ENCODE measurements around the gene ADRA2B.

Gene ADRA2B

DNA sequence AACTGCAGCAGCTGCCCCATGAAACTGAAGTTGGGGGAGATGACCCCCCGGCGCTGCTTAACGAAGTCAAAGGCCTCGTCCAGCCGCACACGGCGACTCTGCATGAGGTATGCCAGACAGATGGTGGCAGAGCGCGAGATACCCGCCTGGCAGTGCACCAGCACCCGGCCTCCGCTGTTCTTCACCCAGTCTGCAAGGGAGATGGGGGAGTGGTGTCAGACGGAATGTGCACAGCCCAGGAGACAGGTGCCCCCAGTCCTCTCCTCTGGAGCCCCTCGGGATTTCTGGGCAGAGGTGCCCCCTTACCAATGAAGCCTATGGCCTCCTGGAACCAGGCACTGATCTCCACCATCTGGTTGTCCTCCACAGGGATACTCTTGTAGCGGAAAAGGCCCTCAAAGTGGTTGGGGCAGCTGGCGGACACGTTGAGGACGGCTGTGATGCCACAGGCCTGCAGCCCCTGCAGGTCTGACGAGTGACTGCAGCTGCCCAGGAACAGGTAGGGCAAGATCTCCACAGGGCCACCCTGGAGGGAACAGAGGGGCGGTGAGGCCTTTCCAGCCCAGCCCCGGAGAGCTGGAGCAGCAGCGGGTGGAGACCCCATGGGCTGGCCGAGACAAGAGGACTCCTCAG is 27.6 kb upstream of the ADRA2B start:
- H3K27ac ChIP-seq: peak overlapping the region; percentile 83
- no peak for TF ChIP-seq ZFX (IDR thresholded peaks at IDR 0.05; ENCODE audit: borderline replicate concordance)
- TF ChIP-seq, protein P1, sequence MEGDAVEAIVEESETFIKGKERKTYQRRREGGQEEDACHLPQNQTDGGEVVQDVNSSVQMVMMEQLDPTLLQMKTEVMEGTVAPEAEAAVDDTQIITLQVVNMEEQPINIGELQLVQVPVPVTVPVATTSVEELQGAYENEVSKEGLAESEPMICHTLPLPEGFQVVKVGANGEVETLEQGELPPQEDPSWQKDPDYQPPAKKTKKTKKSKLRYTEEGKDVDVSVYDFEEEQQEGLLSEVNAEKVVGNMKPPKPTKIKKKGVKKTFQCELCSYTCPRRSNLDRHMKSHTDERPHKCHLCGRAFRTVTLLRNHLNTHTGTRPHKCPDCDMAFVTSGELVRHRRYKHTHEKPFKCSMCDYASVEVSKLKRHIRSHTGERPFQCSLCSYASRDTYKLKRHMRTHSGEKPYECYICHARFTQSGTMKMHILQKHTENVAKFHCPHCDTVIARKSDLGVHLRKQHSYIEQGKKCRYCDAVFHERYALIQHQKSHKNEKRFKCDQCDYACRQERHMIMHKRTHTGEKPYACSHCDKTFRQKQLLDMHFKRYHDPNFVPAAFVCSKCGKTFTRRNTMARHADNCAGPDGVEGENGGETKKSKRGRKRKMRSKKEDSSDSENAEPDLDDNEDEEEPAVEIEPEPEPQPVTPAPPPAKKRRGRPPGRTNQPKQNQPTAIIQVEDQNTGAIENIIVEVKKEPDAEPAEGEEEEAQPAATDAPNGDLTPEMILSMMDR (IDR thresholded peaks at IDR 0.05): peak; percentile 23; the same call in 1 of the 2 replicates

DNA sequence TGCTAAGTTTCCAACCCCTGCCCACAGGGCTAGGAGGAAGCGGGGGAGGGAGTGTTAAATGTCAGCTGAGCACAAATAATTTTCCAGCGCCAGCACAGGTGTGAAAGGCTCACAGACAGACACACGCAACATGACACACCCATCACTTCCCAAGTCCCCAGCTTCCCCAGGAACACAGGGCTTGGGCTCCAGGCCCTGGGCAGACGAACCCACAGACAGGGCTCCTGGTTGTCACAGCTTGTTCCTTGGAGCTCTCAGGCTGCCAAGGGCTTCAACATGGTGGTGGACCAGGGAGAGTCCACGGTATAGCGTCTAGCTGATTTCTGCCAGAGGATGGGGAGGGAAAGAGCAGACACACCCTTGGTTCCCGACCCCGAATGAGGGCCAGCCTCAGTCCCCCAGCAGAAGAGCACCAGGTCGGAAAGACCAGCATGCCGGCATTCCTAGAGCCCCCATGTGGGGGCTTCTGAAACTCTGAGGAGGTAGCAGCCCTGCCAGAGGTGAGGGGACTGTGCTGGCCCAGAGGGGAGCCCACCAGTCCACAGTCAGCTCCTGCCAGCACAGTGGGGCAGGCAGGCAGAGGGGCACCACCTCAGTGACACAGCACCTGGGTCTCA is 27.0 kb upstream of the ADRA2B start:
- H3K27ac ChIP-seq: peak overlapping the region; percentile 83
- TF ChIP-seq ZFX (IDR thresholded peaks at IDR 0.05; ENCODE audit: borderline replicate concordance): no peak
- TF ChIP-seq, protein P1 (IDR thresholded peaks at IDR 0.05): no peak

DNA sequence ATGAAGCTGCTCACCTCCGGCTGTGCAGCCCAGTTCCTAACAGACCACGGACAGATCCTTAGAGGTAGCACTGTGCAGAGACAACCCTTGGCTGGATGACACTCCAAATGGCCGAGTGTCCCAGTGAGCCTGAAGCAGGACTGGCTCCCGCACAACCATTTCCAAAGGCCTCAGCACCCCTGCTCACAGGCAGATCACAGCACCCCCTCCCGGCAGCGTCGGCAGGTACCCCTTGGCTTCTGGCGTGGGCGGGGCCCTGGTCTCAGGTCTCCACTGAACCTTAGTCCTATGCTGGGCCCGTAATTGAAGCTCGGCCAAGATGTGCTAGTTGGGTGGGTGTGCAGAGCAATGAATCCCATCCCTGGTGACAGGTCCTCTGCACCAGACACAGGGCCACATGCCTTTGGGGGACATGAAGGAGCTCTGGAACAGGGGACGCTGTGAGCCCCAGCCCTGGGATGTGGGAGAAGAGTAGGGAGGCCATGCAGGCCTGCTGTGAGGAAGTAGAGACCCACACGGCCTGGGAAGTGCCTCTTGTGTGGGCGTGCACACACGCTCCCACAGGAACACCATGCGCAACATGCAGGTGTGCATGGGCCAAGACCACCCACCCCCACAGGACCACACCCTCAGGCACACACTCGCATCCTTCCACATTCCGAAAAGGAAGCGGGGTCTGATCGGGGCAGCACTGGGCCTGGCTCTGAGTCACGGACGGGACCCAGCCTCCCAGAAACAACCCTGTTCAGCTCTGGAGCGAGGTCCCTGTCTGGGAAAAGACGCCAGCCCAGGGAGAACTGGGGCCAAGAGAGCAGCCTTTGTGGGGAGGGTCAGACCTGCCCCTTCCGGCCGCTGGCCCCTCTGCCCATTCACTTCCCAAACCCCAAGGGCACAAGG is 26.1 kb upstream of the ADRA2B start:
- H3K27ac ChIP-seq: peak overlapping the region; percentile 83
- TF ChIP-seq, protein P1 (IDR thresholded peaks at IDR 0.05): 0 out of 2 replicates have a peak, but pooled peaks have one; percentile 15
- no peak for TF ChIP-seq ZFX (IDR thresholded peaks at IDR 0.05; ENCODE audit: borderline replicate concordance)

DNA sequence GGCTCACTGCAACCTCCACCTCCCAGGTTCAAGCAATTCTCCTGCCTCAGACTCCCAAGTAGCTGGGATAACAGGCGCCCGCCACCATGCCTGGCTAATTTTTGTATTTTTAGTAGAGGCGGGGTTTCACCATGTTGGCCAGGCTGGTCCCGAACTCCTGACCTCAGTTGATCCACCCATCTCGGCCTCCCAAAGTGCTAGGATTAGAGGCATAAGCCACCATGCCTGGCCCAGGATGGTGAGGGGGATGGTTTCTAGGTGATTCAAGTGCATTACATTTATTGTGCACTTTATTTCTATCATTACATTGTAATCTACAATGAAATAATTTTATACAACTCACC is 25.2 kb upstream of the ADRA2B start:
- H3K27ac ChIP-seq: peak overlapping the region; percentile 83

DNA sequence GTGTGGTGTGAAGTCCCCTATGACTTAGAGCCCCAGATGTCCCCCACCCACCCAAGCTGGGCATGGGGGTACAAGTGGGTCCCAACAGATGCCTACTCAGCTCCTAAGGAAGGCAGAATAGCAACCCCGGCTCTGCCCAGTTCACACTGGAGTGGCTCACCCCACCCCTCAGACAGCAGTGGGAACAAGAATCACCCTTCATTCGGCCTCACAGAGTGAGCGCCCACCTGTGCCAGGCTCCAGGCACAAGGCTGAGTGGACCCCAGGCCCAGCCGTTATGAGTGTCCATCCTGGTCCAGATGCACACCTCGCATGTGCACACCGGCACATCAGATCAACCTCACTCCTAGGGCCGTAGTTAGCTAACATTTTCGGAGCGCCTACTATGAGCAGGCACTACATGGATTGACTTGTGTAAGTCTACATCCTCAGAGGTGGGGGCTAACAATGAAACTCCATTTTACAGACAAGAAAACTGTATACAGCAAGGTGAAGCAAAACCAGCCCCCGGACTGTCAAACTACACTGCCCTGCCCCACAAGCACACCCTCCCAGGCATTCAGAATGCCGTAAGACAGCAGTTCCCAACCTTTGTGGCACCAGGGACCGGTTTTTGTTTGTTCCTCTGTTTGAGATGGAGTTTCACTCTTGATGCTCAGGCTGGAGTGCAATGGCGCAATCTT is 24.7 kb upstream of the ADRA2B start:
- H3K27ac ChIP-seq: peak overlapping the region; percentile 83
- TF ChIP-seq, protein P1 (IDR thresholded peaks at IDR 0.05): no peak
- no peak for TF ChIP-seq ZFX (IDR thresholded peaks at IDR 0.05; ENCODE audit: borderline replicate concordance)

DNA sequence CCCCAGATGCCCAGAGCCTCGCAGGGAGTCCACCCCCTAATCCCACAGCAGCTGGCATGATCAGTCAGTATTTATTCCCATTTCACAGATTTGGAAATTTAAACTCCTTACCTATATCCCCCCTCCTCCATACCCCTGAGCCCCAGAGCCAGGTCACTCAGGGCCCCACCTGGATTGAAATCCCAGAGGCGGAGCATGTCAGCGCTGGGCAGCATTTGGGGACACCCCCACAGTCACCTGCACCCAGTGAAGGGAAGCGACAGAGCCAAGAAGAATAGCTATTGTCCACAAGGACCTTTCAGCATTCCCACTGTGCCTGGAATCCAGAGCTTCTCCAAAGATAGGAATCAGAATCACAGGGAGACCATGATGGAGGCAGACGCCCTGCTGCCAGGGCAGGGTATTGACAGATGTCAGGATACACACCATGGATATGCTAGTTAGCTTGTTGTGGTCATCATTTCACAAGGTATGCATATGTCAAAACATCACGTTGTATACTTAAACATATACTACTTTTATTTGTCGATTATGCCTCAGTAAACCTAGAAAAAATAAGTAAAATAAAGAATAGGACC is 22.9 kb upstream of the ADRA2B start:
- peak overlapping the region; percentile 42; the same call in 1 of the 2 replicates for H3K27ac ChIP-seq
- TF ChIP-seq, protein P1 (IDR thresholded peaks at IDR 0.05): no peak
- TF ChIP-seq ZFX (IDR thresholded peaks at IDR 0.05; ENCODE audit: borderline replicate concordance): no peak
